ENCODE data around the gene ANO10. TPM values are rescaled to one million over a fixed set of nuclear protein-coding genes. Genes with fewer than 3 reads are reported as not detected.

The ANO10 gene
- total and polyA plus RNA-seq, 2 donors (not counting 1 experiment from before 2014, with no cell fraction given) = 1.9 to 10.6 TPM

- no peak overlapping the region for H3K4me3 Mint-ChIP-seq
- Histone ChIP-seq H3K4me1 (ENCODE audit: control insufficient read depth in 2 of 2, insufficient read depth in 2 of 2, low read length in 2 of 2) (no peaks in the 10 kb centered on the region), H3K27ac (ENCODE audit: low read length in 2 of 2) (no peak overlapping the region), H3K79me2 (ENCODE audit: control insufficient read depth, insufficient read depth, low read length) (no peaks in the 10 kb centered on the region), H3K4me2 (replicated peaks; ENCODE audit: low read depth, low read length, poor library complexity, severe bottlenecking) (no peak overlapping the region), H3K9ac (ENCODE audit: low read length) (no peak overlapping the region), H3K27me3 (replicated peaks in 1 of 4; ENCODE audit: control extremely low read depth in 1 of 4, control insufficient read depth in 3 of 4, insufficient read depth in 4 of 4, low read length in 3 of 4) (no peaks in the 10 kb centered on the region), H2AFZ (ENCODE audit: insufficient read depth, low read depth, low read length, poor library complexity, severe bottlenecking) (no peak overlapping the region), H3K36me3 (replicated peaks in 1 of 2; ENCODE audit: control extremely low read depth in 1 of 2, control insufficient read depth in 1 of 2, extremely low read depth in 1 of 2, insufficient read depth in 2 of 2, low read length in 1 of 2) (no peaks in the 10 kb centered on the region), H4K20me1 (ENCODE audit: control insufficient read depth, insufficient read depth, low read length, poor library complexity, severe bottlenecking) (no peaks in the 10 kb centered on the region), H3K4me3 (ENCODE audit: control extremely low read depth in 1 of 5, extremely low read depth in 1 of 5, insufficient read depth in 1 of 5, low read depth in 2 of 5, low read length in 4 of 5) (no peak overlapping the region), H3K9me3 (ENCODE audit: control extremely low read depth in 1 of 3, control insufficient read depth in 2 of 3, insufficient read depth in 1 of 3, low read length in 2 of 3) (peaks cover 0 to 4% (median 0%) of the 10 kb centered on the region in 3 donors)
- POLR2A ChIA-PET = no interaction called here
- intact Hi-C loops (cut with micrococcal nuclease) = no loop called here
- H3K4me1 Mint-ChIP-seq = no peaks in the 10 kb centered on the region
- ATAC-seq (ENCODE audit: low read depth) = no peak
- no peaks in the 10 kb centered on the region for H3K27me3 Mint-ChIP-seq
- CTCF ChIA-PET = no interaction called here
- H3K9me3 Mint-ChIP-seq (ENCODE audit: insufficient read depth) = no peaks in the 10 kb centered on the region
- DNase-seq = no peak
- TF ChIP-seq EZH2 (IDR thresholded peaks at IDR 0.05; ENCODE audit: borderline replicate concordance, insufficient read depth, low read depth, low read length, poor library complexity, severe bottlenecking) = no peak
- TF ChIP-seq CTCF (IDR thresholded peaks at IDR 0.05) = no peak
- H3K27ac Mint-ChIP-seq = no peak overlapping the region
- 97% methylated on average over 9 of the region's 14 CpGs for WGBS (ENCODE audit: insufficient coverage)
Observed at GRCh38 chr3:43364926-43365325, 256.9 kb downstream of the ANO10 start.

GRCh38 chr3:43364494-43364893 is 257.3 kb downstream of the ANO10 start:
- Histone ChIP-seq H3K4me1 (ENCODE audit: control insufficient read depth in 2 of 2, insufficient read depth in 2 of 2, low read length in 2 of 2) (no peaks in the 10 kb centered on the region), H4K20me1 (ENCODE audit: control insufficient read depth, insufficient read depth, low read length, poor library complexity, severe bottlenecking) (no peaks in the 10 kb centered on the region), H3K27ac (ENCODE audit: low read length in 2 of 2) (no peak overlapping the region), H3K27me3 (replicated peaks in 1 of 4; ENCODE audit: control extremely low read depth in 1 of 4, control insufficient read depth in 3 of 4, insufficient read depth in 4 of 4, low read length in 3 of 4) (no peaks in the 10 kb centered on the region), H3K9ac (ENCODE audit: low read length) (no peak overlapping the region), H3K79me2 (ENCODE audit: control insufficient read depth, insufficient read depth, low read length) (no peaks in the 10 kb centered on the region), H3K36me3 (replicated peaks in 1 of 2; ENCODE audit: control extremely low read depth in 1 of 2, control insufficient read depth in 1 of 2, extremely low read depth in 1 of 2, insufficient read depth in 2 of 2, low read length in 1 of 2) (no peaks in the 10 kb centered on the region), H3K4me2 (replicated peaks; ENCODE audit: low read depth, low read length, poor library complexity, severe bottlenecking) (no peak overlapping the region), H2AFZ (ENCODE audit: insufficient read depth, low read depth, low read length, poor library complexity, severe bottlenecking) (no peak overlapping the region), H3K4me3 (ENCODE audit: control extremely low read depth in 1 of 5, extremely low read depth in 1 of 5, insufficient read depth in 1 of 5, low read depth in 2 of 5, low read length in 4 of 5) (no peak overlapping the region), H3K9me3 (ENCODE audit: control extremely low read depth in 1 of 3, control insufficient read depth in 2 of 3, insufficient read depth in 1 of 3, low read length in 2 of 3) (peaks cover 0 to 4% (median 0%) of the 10 kb centered on the region in 3 donors)
- CTCF ChIA-PET = no interaction called here
- Mint-ChIP-seq H3K27me3 (no peaks in the 10 kb centered on the region), H3K4me1 (no peaks in the 10 kb centered on the region), H3K4me3 (no peak overlapping the region), H3K27ac (no peak overlapping the region), H3K9me3 (ENCODE audit: insufficient read depth) (no peaks in the 10 kb centered on the region)
- POLR2A ChIA-PET = interaction anchor here (0.6 kb wide), 1 partner anchor 9 kb away, joined by 6 read pairs; no protein-coding TSS in a partner anchor
- no peak for DNase-seq
- no peak for ATAC-seq (ENCODE audit: low read depth)
- no peak for TF ChIP-seq EZH2 (IDR thresholded peaks at IDR 0.05; ENCODE audit: borderline replicate concordance, insufficient read depth, low read depth, low read length, poor library complexity, severe bottlenecking)
- no peak for TF ChIP-seq CTCF (IDR thresholded peaks at IDR 0.05)
- intact Hi-C loops (cut with micrococcal nuclease) = no loop called here
- 96% methylated on average over 12 of the region's 14 CpGs for WGBS (ENCODE audit: insufficient coverage)

Data from B cell (primary cell).